Hypothalamus (tissue), 51 donors: ENCODE results near the gene PTPRA.
A peak's percentile ranks its signal among the peaks of the same experiment; 100 is the strongest.
"Not testable (repeated sequence)": the region's sequence is repeated elsewhere in the genome, so short reads cannot be mapped to it uniquely, and the experiment has no call there.

Experiments
- DNase-seq, 51 donors: peaks; one replicate each; lab custom pipeline; 2025; lab: John Stamatoyannopoulos, UW

The PTPRA gene

GRCh38 chr20:2883726-2884637 lies 10.7 kb downstream of the PTPRA start:
- DNase-seq = no peak

- no peak for DNase-seq
Observed at GRCh38 chr20:2887715-2888114, 14.4 kb downstream of the PTPRA start.

GRCh38 chr20:2888224-2888955 lies 15.1 kb downstream of the PTPRA start:
- no peak for DNase-seq

- DNase-seq = no peak
Observed at GRCh38 chr20:2889209-2889608, 15.9 kb downstream of the PTPRA start.

DNA sequence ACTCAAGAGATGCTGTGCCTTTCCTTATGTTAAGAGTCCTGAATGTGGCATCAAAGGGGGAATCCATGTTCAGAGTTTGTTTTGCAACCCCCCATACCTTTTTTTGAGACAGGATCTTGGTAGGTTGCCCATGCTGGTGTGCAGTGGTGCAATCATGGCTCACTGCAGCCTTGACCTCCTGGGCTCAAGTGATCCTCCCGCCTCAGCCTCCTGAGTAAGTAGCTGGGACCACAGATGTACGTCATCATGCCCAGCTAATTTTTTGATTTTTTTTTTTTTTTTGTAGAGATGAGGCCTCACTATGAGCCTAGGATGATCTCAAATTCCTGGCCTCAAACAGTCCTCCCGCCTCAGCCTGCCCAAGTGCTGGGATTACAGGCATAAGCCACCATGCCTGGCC lies 16.5 kb downstream of the PTPRA start:
- DNase-seq = no peak

DNA sequence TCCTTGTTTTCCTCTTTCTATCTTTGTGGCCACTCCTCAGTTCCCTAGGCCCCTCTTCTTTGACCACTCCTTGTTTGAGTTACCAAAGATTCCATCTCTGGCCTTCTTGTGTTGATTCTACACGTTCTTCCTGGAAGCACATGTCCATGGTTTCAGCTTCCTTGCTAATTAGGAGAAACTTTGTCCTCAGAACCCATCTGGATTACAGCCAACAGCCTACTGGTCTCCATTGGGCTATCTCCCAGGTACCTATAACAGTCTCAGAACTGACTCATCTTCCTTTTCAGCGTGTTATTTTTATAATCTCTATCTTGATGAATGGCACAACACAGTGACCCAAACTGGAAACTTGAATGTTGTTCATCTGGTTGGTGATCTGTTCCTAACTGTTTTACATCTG lies 17.5 kb downstream of the PTPRA start:
- DNase-seq = no peak

GRCh38 chr20:2891343-2891742 lies 18.1 kb downstream of the PTPRA start:
- no peak for DNase-seq

GRCh38 chr20:2892376-2892775 lies 19.1 kb downstream of the PTPRA start:
- DNase-seq = no peak

- DNase-seq = no peak
Observed at GRCh38 chr20:2894221-2894620, 20.9 kb downstream of the PTPRA start.

GRCh38 chr20:2895154-2895553 lies 21.9 kb downstream of the PTPRA start:
- not testable (repeated sequence) for DNase-seq

- no peak for DNase-seq
Observed at GRCh38 chr20:2899243-2899642, 26.0 kb downstream of the PTPRA start.

GRCh38 chr20:2900845-2901592 lies 27.7 kb downstream of the PTPRA start:
- no peak for DNase-seq

GRCh38 chr20:2902291-2902690 lies 29.0 kb downstream of the PTPRA start:
- peak in 3 of 51 donors; percentile 14 to 39 (median 17) for DNase-seq

- no peak for DNase-seq
Observed at GRCh38 chr20:2902818-2903217, 29.5 kb downstream of the PTPRA start.

DNA sequence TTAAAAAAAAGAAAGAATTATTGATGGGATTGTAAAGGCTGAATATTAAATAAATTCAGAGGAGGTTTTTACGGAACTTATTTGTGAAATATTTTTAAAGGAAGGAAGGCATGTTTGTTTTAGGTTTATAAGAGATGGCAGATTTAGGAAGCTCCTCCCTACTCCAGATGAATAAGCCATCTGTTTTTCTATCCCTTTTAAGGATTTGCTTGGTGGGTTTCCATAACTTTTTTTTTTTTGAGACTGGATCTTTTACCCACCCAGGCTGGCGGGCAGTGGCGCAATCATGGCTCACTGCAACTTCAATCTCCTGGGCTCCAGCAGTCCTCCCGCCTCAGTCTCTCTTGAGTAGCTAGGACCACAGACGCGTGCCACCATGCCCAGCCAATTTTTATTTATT lies 30.4 kb downstream of the PTPRA start:
- no peak for DNase-seq

DNA sequence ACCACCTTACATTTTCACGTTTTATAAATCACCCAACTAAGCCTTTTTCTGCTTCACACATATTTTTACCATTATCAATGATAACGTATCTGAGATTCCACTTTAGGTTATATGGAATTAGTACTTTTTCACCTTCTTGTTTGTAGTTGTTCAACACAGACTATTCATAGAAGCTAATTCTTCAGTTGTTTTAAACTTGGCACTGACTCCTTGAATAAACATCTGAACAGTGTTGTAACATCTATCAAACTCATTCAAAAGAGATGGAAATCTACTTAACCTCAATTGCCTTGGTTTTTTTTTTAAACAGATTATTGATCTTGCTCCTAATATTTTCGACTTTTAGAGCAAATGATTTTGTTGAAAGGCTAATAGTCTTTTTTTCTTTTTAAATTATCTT lies 34.2 kb downstream of the PTPRA start:
- DNase-seq = no peak

- DNase-seq = no peak
Observed at GRCh38 chr20:2909953-2910352, 36.7 kb downstream of the PTPRA start.

- no peak for DNase-seq
Observed at GRCh38 chr20:2911200-2911599, 37.9 kb downstream of the PTPRA start.

- peak in 1 of 51 donors; percentile 7 for DNase-seq
Observed at GRCh38 chr20:2914160-2914559, 40.9 kb downstream of the PTPRA start.

GRCh38 chr20:2917266-2917665 lies 44.0 kb downstream of the PTPRA start:
- DNase-seq = no peak
